ENCODE measurements around the gene FBXO40.

DNA sequence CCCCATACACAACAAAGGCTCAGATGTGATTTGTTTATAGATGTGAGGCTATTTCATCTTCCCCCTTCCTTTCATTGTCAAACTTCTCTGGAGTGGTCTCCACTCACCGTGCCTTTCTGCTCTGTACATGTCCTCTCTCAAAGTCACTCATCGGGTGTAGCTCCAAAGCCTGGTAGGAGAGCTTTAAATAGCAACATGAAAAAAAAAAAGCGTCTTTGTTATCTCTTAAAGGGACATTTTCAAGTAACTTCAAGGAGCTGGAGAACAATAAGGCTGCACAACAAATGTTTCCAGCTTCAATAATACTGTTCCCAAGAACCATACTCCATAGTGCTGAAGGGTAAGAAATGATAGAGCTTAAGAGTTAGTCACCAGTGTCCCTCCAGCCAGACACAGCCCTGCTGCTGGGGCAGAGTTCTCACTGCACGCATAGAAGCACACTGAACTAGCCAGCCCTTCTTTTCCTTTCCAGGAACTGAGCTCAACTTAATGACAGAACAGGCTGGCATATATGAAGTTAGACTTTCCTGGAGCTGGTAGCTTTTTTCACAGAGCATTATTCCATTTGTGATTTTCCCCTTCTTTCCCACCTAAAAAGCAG lies 8.1 kb downstream of the FBXO40 start:
- no peak for TF ChIP-seq POLR2AphosphoS5 (IDR thresholded peaks at IDR 0.05; ENCODE audit: low read depth, low read length)
- TF ChIP-seq, protein P1, sequence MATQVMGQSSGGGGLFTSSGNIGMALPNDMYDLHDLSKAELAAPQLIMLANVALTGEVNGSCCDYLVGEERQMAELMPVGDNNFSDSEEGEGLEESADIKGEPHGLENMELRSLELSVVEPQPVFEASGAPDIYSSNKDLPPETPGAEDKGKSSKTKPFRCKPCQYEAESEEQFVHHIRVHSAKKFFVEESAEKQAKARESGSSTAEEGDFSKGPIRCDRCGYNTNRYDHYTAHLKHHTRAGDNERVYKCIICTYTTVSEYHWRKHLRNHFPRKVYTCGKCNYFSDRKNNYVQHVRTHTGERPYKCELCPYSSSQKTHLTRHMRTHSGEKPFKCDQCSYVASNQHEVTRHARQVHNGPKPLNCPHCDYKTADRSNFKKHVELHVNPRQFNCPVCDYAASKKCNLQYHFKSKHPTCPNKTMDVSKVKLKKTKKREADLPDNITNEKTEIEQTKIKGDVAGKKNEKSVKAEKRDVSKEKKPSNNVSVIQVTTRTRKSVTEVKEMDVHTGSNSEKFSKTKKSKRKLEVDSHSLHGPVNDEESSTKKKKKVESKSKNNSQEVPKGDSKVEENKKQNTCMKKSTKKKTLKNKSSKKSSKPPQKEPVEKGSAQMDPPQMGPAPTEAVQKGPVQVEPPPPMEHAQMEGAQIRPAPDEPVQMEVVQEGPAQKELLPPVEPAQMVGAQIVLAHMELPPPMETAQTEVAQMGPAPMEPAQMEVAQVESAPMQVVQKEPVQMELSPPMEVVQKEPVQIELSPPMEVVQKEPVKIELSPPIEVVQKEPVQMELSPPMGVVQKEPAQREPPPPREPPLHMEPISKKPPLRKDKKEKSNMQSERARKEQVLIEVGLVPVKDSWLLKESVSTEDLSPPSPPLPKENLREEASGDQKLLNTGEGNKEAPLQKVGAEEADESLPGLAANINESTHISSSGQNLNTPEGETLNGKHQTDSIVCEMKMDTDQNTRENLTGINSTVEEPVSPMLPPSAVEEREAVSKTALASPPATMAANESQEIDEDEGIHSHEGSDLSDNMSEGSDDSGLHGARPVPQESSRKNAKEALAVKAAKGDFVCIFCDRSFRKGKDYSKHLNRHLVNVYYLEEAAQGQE (IDR thresholded peaks at IDR 0.05; ENCODE audit: insufficient read depth in 1 of 2, low read depth in 2 of 2, low read length in 2 of 2) = no peak
